Measurements from ENCODE around the gene TAX1BP1.
A peak's percentile ranks its signal among the peaks of the same experiment; 100 is the strongest.

Gene TAX1BP1

GRCh38 chr7:27782849-27783248 is 42.9 kb downstream of the TAX1BP1 start:
- peak; percentile 21 for DNase-seq

GRCh38 chr7:27784399-27785053 is 44.6 kb downstream of the TAX1BP1 start:
- DNase-seq: peak; percentile 54

- DNase-seq: no peak
Observed at GRCh38 chr7:27788437-27788836, 48.5 kb downstream of the TAX1BP1 start.

- DNase-seq: peak; percentile 54
Observed at GRCh38 chr7:27793780-27794179, 53.8 kb downstream of the TAX1BP1 start.

GRCh38 chr7:27795977-27796376 is 56.0 kb downstream of the TAX1BP1 start:
- DNase-seq: no peak

GRCh38 chr7:27799212-27799611 is 59.2 kb downstream of the TAX1BP1 start:
- DNase-seq: no peak

- DNase-seq: no peak
Observed at GRCh38 chr7:27802999-27803398, 63.0 kb downstream of the TAX1BP1 start.

GRCh38 chr7:27804139-27804538 is 64.2 kb downstream of the TAX1BP1 start:
- no peak for DNase-seq

GRCh38 chr7:27808626-27809025 is 68.7 kb downstream of the TAX1BP1 start:
- DNase-seq: peak; percentile 80

- DNase-seq: no peak
Observed at GRCh38 chr7:27810186-27810585, 70.2 kb downstream of the TAX1BP1 start.

GRCh38 chr7:27812706-27813105 is 72.7 kb downstream of the TAX1BP1 start:
- no peak for DNase-seq

GRCh38 chr7:27822245-27822644 is 82.3 kb downstream of the TAX1BP1 start:
- no peak for DNase-seq

- no peak for DNase-seq
Observed at GRCh38 chr7:27825891-27826290, 85.9 kb downstream of the TAX1BP1 start.

- DNase-seq: no peak
Observed at GRCh38 chr7:27826357-27826756, 86.4 kb downstream of the TAX1BP1 start.

- DNase-seq: no peak
Observed at GRCh38 chr7:27834179-27834921, 94.4 kb downstream of the TAX1BP1 start.

- DNase-seq: no peak
Observed at GRCh38 chr7:27835376-27835775, 95.4 kb downstream of the TAX1BP1 start.

GRCh38 chr7:27836536-27836935 is 96.6 kb downstream of the TAX1BP1 start:
- DNase-seq: no peak

- DNase-seq: no peak
Observed at GRCh38 chr7:27839099-27839498, 99.1 kb downstream of the TAX1BP1 start.

- DNase-seq: no peak
Observed at GRCh38 chr7:27840313-27840712, 100.4 kb downstream of the TAX1BP1 start.

- DNase-seq: no peak
Observed at GRCh38 chr7:27840760-27841364, 100.9 kb downstream of the TAX1BP1 start.

- DNase-seq: no peak
Observed at GRCh38 chr7:27842094-27842692, 102.2 kb downstream of the TAX1BP1 start.

GRCh38 chr7:27842851-27843250 is 102.9 kb downstream of the TAX1BP1 start:
- DNase-seq: no peak

GRCh38 chr7:27843584-27844305 is 103.8 kb downstream of the TAX1BP1 start:
- no peak for DNase-seq
